Measurements from ENCODE around the gene NUP210. TPM values are rescaled to one million over a fixed set of nuclear protein-coding genes. Genes with fewer than 3 reads are reported as not detected.

Gene NUP210
- total RNA-seq, 1 experiment from 2014 or later, result 11.4 TPM

- no peak overlapping the region for H3K4me3 ChIP-seq (ENCODE audit: low read depth, low read length, poor library complexity, severe bottlenecking)
- peaks cover 4% of the 10 kb centered on the region for H3K9me3 ChIP-seq (ENCODE audit: low read depth, low read length, poor library complexity, severe bottlenecking)
- H3K27ac ChIP-seq (ENCODE audit: low read depth, low read length, poor library complexity, severe bottlenecking), result no peak overlapping the region
- no peaks in the 10 kb centered on the region for H3K4me1 ChIP-seq (ENCODE audit: insufficient read depth, low read length, poor library complexity, severe bottlenecking)
- TF ChIP-seq CTCF (conservative IDR thresholded peaks at IDR 0.05; ENCODE audit: low read depth, low read length), result no peak
- no peak for TF ChIP-seq EZH2 (IDR thresholded peaks at IDR 0.05; ENCODE audit: borderline replicate concordance, low read depth, low read length, poor library complexity, severe bottlenecking)
- peaks cover 5% of the 10 kb centered on the region for H3K27me3 ChIP-seq (replicated peaks; ENCODE audit: insufficient read depth, low read depth, low read length, poor library complexity)
- H3K36me3 ChIP-seq (ENCODE audit: insufficient read depth, low read length, poor library complexity, severe bottlenecking), result no peaks in the 10 kb centered on the region
- ChIA-PET CTCF (no interaction called here), POLR2A (ENCODE audit: low non-redundant PET) (no interaction called here)
- BruUV-seq (replicated peaks), result no TSS peak
- no peak for DNase-seq (ENCODE audit: low spot score)
- intact Hi-C loops (cut with micrococcal nuclease; ENCODE audit: unreplicated experiment), result no loop called here
These were observed 151.1 kb downstream of the NUP210 start for GRCh38 chr3:13268961-13269441.

- ChIA-PET CTCF (no interaction called here), POLR2A (ENCODE audit: low non-redundant PET) (no interaction called here)
- BruUV-seq (replicated peaks), result no TSS peak
- peaks cover 5% of the 10 kb centered on the region for H3K27me3 ChIP-seq (replicated peaks; ENCODE audit: insufficient read depth, low read depth, low read length, poor library complexity)
- no peak for DNase-seq (ENCODE audit: low spot score)
- H3K4me3 ChIP-seq (ENCODE audit: low read depth, low read length, poor library complexity, severe bottlenecking), result no peak overlapping the region
- H3K36me3 ChIP-seq (ENCODE audit: insufficient read depth, low read length, poor library complexity, severe bottlenecking), result no peaks in the 10 kb centered on the region
- H3K9me3 ChIP-seq (ENCODE audit: low read depth, low read length, poor library complexity, severe bottlenecking), result peaks cover 4% of the 10 kb centered on the region
- TF ChIP-seq CTCF (conservative IDR thresholded peaks at IDR 0.05; ENCODE audit: low read depth, low read length), result no peak
- no peak for TF ChIP-seq EZH2 (IDR thresholded peaks at IDR 0.05; ENCODE audit: borderline replicate concordance, low read depth, low read length, poor library complexity, severe bottlenecking)
- no peaks in the 10 kb centered on the region for H3K4me1 ChIP-seq (ENCODE audit: insufficient read depth, low read length, poor library complexity, severe bottlenecking)
- no peak overlapping the region for H3K27ac ChIP-seq (ENCODE audit: low read depth, low read length, poor library complexity, severe bottlenecking)
- intact Hi-C loops (cut with micrococcal nuclease; ENCODE audit: unreplicated experiment), result no loop called here
These were observed 152.0 kb downstream of the NUP210 start for GRCh38 chr3:13268120-13268519.

DNA sequence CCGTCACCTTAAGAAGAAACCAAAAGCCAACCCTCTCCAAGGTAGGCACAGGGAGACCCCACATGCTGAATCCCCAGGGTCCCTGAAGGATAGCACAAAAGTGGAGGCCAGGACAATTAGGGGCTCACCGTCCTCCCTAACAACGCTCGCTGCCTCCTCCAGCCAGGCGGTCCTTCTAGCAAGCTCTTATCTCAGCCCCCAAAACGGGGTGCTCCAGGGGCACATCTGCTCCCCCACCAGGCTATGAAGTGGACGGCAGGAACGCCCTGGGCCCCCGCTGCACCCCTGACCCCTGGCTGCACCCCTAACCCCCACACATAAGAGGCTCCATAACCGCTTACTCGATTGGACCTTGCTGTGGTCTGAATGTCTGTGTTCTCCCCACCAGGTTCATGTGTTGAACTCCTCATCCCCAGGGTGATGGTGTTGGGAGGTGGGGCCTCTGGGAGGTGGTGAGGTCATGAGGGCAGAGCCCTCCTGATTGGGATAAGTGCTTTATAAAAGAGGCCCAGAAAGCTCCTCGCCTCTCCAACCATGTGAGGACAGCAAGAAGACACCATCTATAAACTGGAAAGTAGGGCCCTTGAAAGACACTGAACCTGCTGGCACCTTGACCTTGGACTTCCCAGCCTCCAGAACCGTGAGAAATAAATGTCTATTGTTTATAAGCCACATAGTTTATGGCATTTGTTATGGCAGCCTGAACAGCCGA lies 153.3 kb downstream of the NUP210 start:
- no peak overlapping the region for H3K4me3 ChIP-seq (ENCODE audit: low read depth, low read length, poor library complexity, severe bottlenecking)
- H3K4me1 ChIP-seq (ENCODE audit: insufficient read depth, low read length, poor library complexity, severe bottlenecking), result no peaks in the 10 kb centered on the region
- no peaks in the 10 kb centered on the region for H3K27me3 ChIP-seq (replicated peaks; ENCODE audit: insufficient read depth, low read depth, low read length, poor library complexity)
- ChIA-PET POLR2A (ENCODE audit: low non-redundant PET) (interaction anchor here (0.7 kb wide), 1 partner anchor 349 kb away, joined by 3 read pairs; no protein-coding TSS in a partner anchor), CTCF (no interaction called here)
- H3K9me3 ChIP-seq (ENCODE audit: low read depth, low read length, poor library complexity, severe bottlenecking), result peaks cover 4% of the 10 kb centered on the region
- no peak overlapping the region for H3K27ac ChIP-seq (ENCODE audit: low read depth, low read length, poor library complexity, severe bottlenecking)
- intact Hi-C loops (cut with micrococcal nuclease; ENCODE audit: unreplicated experiment), result no loop called here
- DNase-seq (ENCODE audit: low spot score), result no peak
- H3K36me3 ChIP-seq (ENCODE audit: insufficient read depth, low read length, poor library complexity, severe bottlenecking), result no peaks in the 10 kb centered on the region
- BruUV-seq (replicated peaks), result no TSS peak
- no peak for TF ChIP-seq CTCF (conservative IDR thresholded peaks at IDR 0.05; ENCODE audit: low read depth, low read length)
- no peak for TF ChIP-seq EZH2 (IDR thresholded peaks at IDR 0.05; ENCODE audit: borderline replicate concordance, low read depth, low read length, poor library complexity, severe bottlenecking)

Other genes starting within 250 kb of the NUP210 start
- 1.0 and 2.5 TPM in 2 replicates for gene HDAC11, start 60.0 kb upstream of the NUP210 start, total RNA-seq (2021)
- 0.71 and 1.3 TPM in 2 replicates for gene FBLN2, start 128.8 kb upstream of the NUP210 start, total RNA-seq (2021)

Data from A673 (cell line).